ENCODE measurements around the gene MYH4. TPM values are rescaled to one million over a fixed set of nuclear protein-coding genes. Genes with fewer than 3 reads are reported as not detected.

MYH4 gene
- total and polyA plus RNA-seq, 2 of the 13 experiments (the other 11 are each of a cell fraction or from before 2014, with no cell fraction given): 0.01 to 0.02 TPM

DNA sequence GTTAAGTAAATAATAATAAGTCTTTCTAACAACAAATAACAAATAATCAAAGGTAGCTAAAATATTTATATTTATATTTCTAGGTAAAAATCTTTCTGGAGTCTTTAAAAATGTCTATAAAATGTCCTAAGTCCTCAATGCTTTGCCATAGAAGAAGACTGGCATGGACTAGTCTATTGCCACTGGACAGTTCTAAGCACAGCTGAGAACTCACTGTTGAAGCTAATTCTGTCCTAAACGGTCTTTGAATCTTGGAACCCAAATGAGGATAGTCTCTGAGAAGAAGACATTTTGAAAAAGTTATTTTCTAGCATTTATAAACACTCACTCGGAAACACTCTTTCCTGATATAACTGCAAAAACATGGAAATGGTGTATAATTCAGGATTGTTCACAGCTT lies 48.1 kb downstream of the MYH4 start:
- H4K20me1 ChIP-seq (ENCODE audit: insufficient read depth, low read length): no peaks in the 10 kb centered on the region
- TF ChIP-seq ISL2 (CRISPR knock-in tag; IDR thresholded peaks at IDR 0.05) (no peak), ZNF383 (CRISPR knock-in tag; IDR thresholded peaks at IDR 0.05; ENCODE audit: borderline replicate concordance) (no peak), POLR2AphosphoS2 (IDR thresholded peaks at IDR 0.05; ENCODE audit: low read depth, low read length) (no peak)
- no peaks in the 10 kb centered on the region for H3K4me1 ChIP-seq (ENCODE audit: insufficient read depth, low read length)
- ATAC-seq: no peak
- H3K9me3 ChIP-seq (ENCODE audit: low read length): no peaks in the 10 kb centered on the region
- intact Hi-C loops (cut with micrococcal nuclease; ENCODE audit: unreplicated experiment): no loop called here
- H3K79me2 ChIP-seq (ENCODE audit: insufficient read depth, low read length): no peaks in the 10 kb centered on the region
- no TSS peak for BruUV-seq (replicated peaks)
- no peak for FAIRE-seq
- H3K4me3 ChIP-seq (replicated peaks in 1 of 3; ENCODE audit: insufficient read depth in 1 of 3, low read depth in 2 of 3, low read length in 3 of 3): no peak overlapping the region
- ChIA-PET POLR2A (no interaction called here), CTCF (ENCODE audit: low intra/inter-chr PET ratio, low total read pairs) (no interaction called here)
- in situ Hi-C loops (cut with HindIII; ENCODE audit: extremely low pct_ligation_motif_present, low pct_unique_long_range_greater_than_20kb): no loop called here
- no peak overlapping the region for H3K27ac ChIP-seq (ENCODE audit: extremely low read length, insufficient read depth, low read length)
- DNase-seq (ENCODE audit: low spot score): no peak
- no peaks in the 10 kb centered on the region for H3K36me3 ChIP-seq (replicated peaks in 1 of 2; ENCODE audit: control insufficient read depth in 1 of 2, insufficient read depth in 2 of 2, low read length in 2 of 2)
- no peaks in the 10 kb centered on the region for H3K27me3 ChIP-seq (ENCODE audit: control insufficient read depth in 1 of 2, insufficient read depth in 2 of 2, low read length in 2 of 2)
- 40% methylated on average over 2 of the region's 2 CpGs for WGBS (ENCODE audit: low lambda C conversion rate)
- H3K9ac ChIP-seq (ENCODE audit: insufficient read depth, low read depth, low read length): no peak overlapping the region
- no peak overlapping the region for H2AFZ ChIP-seq (ENCODE audit: low read length)
- H3K4me2 ChIP-seq (ENCODE audit: low read depth, low read length): no peak overlapping the region

- FAIRE-seq (no peak), ATAC-seq (no peak), DNase-seq (ENCODE audit: low spot score) (no peak)
- H3K4me2 ChIP-seq (ENCODE audit: low read depth, low read length): no peak overlapping the region
- TF ChIP-seq ZNF263 (CRISPR knock-in tag; IDR thresholded peaks at IDR 0.05): no peak
- no peak for TF ChIP-seq LCORL (IDR thresholded peaks at IDR 0.05)
- TF ChIP-seq LCORL (CRISPR knock-in tag; IDR thresholded peaks at IDR 0.05): no peak
- TF ChIP-seq GLI4 (CRISPR knock-in tag; IDR thresholded peaks at IDR 0.05; ENCODE audit: borderline replicate concordance): no peak
- TF ChIP-seq THYN1 (CRISPR knock-in tag; IDR thresholded peaks at IDR 0.05; ENCODE audit: borderline replicate concordance, low read depth): no peak
- TF ChIP-seq SP5 (CRISPR knock-in tag; IDR thresholded peaks at IDR 0.05; ENCODE audit: borderline replicate concordance, low read depth): no peak
- TF ChIP-seq RAD51 (IDR thresholded peaks at IDR 0.05; ENCODE audit: borderline replicate concordance): no peak
- TF ChIP-seq NPAS2 (CRISPR knock-in tag; IDR thresholded peaks at IDR 0.05; ENCODE audit: borderline replicate concordance): no peak
- TF ChIP-seq SRSF9 (IDR thresholded peaks at IDR 0.05; ENCODE audit: borderline replicate concordance, insufficient read depth, low read depth, low read length, poor library complexity, severe bottlenecking): no peak
- no peak for TF ChIP-seq ZNF33A (CRISPR knock-in tag; IDR thresholded peaks at IDR 0.05; ENCODE audit: borderline replicate concordance)
- no peak for TF ChIP-seq REL (CRISPR knock-in tag; conservative IDR thresholded peaks at IDR 0.05)
- H3K4me3 ChIP-seq (replicated peaks in 1 of 3; ENCODE audit: insufficient read depth in 1 of 3, low read depth in 2 of 3, low read length in 3 of 3): no peak overlapping the region
- BruUV-seq (replicated peaks): no TSS peak
- no peaks in the 10 kb centered on the region for H3K36me3 ChIP-seq (replicated peaks in 1 of 2; ENCODE audit: control insufficient read depth in 1 of 2, insufficient read depth in 2 of 2, low read length in 2 of 2)
- ChIA-PET CTCF (ENCODE audit: low intra/inter-chr PET ratio, low total read pairs) (no interaction called here), POLR2A (no interaction called here)
- no peaks in the 10 kb centered on the region for H3K9me3 ChIP-seq (ENCODE audit: low read length)
- no peak overlapping the region for H3K9ac ChIP-seq (ENCODE audit: insufficient read depth, low read depth, low read length)
- H3K27ac ChIP-seq (ENCODE audit: extremely low read length, insufficient read depth, low read length): no peak overlapping the region
- intact Hi-C loops (cut with micrococcal nuclease; ENCODE audit: unreplicated experiment) (no loop called here), in situ Hi-C loops (cut with HindIII; ENCODE audit: extremely low pct_ligation_motif_present, low pct_unique_long_range_greater_than_20kb) (no loop called here)
- H3K27me3 ChIP-seq (ENCODE audit: control insufficient read depth in 1 of 2, insufficient read depth in 2 of 2, low read length in 2 of 2): no peaks in the 10 kb centered on the region
- WGBS (ENCODE audit: low lambda C conversion rate): 28% methylated on average over 2 of the region's 2 CpGs
- H4K20me1 ChIP-seq (ENCODE audit: insufficient read depth, low read length): no peaks in the 10 kb centered on the region
- no peaks in the 10 kb centered on the region for H3K79me2 ChIP-seq (ENCODE audit: insufficient read depth, low read length)
- no peaks in the 10 kb centered on the region for H3K4me1 ChIP-seq (ENCODE audit: insufficient read depth, low read length)
- no peak overlapping the region for H2AFZ ChIP-seq (ENCODE audit: low read length)
Measured at GRCh38 chr17:10420811-10421210, 48.5 kb downstream of the MYH4 start.
